ENCODE results near the gene OXCT2.

DNA sequence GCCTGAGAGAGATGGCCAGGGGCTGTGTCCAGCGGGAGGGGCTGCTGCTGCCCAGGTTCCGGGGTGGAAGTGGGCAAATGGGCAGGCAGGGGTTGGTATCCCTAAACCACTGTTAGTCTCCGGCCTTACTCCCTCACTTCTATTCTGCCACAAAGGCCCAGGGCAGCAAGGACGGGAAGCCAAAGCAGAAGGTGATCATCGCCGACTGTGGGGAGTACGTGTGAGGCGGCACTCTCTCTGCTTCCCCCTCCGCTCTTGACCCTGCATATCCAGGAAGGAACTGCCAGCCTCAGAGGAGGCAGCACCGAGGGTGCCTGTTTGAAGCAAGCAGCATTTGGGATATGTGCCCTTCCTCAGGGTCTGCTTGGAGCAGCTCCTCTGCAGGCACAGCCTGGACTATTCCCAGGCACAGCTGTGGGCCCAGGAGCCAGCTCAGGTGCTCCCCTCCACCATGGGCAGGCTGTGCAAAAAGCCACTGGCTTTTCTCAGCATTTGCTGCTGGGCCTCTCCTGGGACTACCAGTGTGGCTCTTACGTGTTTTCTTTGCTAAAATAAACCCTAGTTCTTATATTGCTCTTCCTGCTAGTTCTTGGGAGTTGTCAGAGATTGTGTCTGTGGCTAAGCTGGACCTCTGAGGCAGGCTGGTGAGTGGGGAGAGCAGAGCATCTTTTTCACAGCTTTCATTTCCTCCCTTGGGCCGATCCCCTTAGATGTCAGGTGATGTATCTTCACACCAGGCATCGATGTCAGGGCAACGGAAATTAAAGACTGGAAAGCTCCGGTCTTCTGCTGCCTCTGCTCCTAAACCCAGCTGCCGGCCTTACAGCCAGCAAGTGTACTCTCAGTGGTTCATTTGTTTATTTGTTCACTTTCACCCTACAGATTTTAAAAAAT lies 17.8 kb downstream of the OXCT2 start:
- TF ChIP-seq, protein P1, sequence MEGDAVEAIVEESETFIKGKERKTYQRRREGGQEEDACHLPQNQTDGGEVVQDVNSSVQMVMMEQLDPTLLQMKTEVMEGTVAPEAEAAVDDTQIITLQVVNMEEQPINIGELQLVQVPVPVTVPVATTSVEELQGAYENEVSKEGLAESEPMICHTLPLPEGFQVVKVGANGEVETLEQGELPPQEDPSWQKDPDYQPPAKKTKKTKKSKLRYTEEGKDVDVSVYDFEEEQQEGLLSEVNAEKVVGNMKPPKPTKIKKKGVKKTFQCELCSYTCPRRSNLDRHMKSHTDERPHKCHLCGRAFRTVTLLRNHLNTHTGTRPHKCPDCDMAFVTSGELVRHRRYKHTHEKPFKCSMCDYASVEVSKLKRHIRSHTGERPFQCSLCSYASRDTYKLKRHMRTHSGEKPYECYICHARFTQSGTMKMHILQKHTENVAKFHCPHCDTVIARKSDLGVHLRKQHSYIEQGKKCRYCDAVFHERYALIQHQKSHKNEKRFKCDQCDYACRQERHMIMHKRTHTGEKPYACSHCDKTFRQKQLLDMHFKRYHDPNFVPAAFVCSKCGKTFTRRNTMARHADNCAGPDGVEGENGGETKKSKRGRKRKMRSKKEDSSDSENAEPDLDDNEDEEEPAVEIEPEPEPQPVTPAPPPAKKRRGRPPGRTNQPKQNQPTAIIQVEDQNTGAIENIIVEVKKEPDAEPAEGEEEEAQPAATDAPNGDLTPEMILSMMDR (IDR thresholded peaks at IDR 0.05): no peak
- TF ChIP-seq POLR2A (IDR thresholded peaks at IDR 0.05): no peak
